GM10248 (cell line): ENCODE results near the gene DNAJC8.

Experiments used
- CTCF ChIA-PET: fragments of 300-600 bp; sonication (Branson Sonifier 250); formaldehyde crosslinking; extraction: SDS; loops from one replicate; lab custom pipeline; 2021; ENCODE audit warnings: antibody characterized with exemption; lab: Yijun Ruan, JAX
- POLR2A ChIA-PET: fragments of 350-650 bp; sonication (Branson Sonifier 250); formaldehyde crosslinking; extraction: SDS; loops from one replicate; lab custom pipeline; 2020; ENCODE audit warnings: antibody characterized with exemption; lab: Yijun Ruan, JAX
- DNase-seq: peaks from one replicate; pipeline ENCODE4 v3.0.0; 2012; ENCODE audit errors: extremely low spot score
- CTCF ChIP-seq: IDR thresholded peaks from 2 replicates; pipeline ENCODE4 v1.5.1; 2012; ENCODE audit warnings: mild to moderate bottlenecking, low read depth; ENCODE audit errors: extremely low read depth, missing control alignments, control extremely low read depth

The DNAJC8 gene

GRCh38 chr1:28232558-28233263, at the start of gene DNAJC8:
Gene DNAJC8, minus strand, starts transcription at chr1:28233029. Its CDS starts 31 bp downstream, at chr1:28232998.
- CTCF ChIA-PET, result interaction anchor here (2.9 to 6.4 kb wide), 2 partner anchors 16 to 23 kb away, joined by 9 to 63 read pairs; no protein-coding TSS in a partner anchor
- no peak for TF ChIP-seq CTCF
- DNase-seq, result peak; percentile 94
- POLR2A ChIA-PET, result no interaction called here

GRCh38 chr1:28281608-28282425, 49.0 kb upstream of the DNAJC8 start:
- POLR2A ChIA-PET, result no interaction called here
- CTCF ChIA-PET, result no interaction called here
- TF ChIP-seq CTCF, result no peak
- no peak for DNase-seq

- DNase-seq, result no peak
- no peak for TF ChIP-seq CTCF
- ChIA-PET CTCF (interaction anchor here (1.0 to 1.6 kb wide), 2 partner anchors 8 to 10 kb away, joined by 3 to 5 read pairs; no protein-coding TSS in a partner anchor), POLR2A (interaction anchor here (0.7 kb wide), 1 partner anchor 832 kb away, joined by 3 read pairs; no protein-coding TSS in a partner anchor)
These were observed 48.1 kb upstream of the DNAJC8 start for GRCh38 chr1:28280977-28281381.

- no peak for DNase-seq
- ChIA-PET POLR2A (interaction anchor here (0.7 kb wide), 1 partner anchor 832 kb away, joined by 3 read pairs; no protein-coding TSS in a partner anchor), CTCF (interaction anchor here (1.0 to 1.6 kb wide), 3 partner anchors 9 to 11 kb away, joined by 3 to 5 read pairs (median 5); no protein-coding TSS in a partner anchor)
- no peak for TF ChIP-seq CTCF
These were observed 47.7 kb upstream of the DNAJC8 start for GRCh38 chr1:28280501-28280900.

GRCh38 chr1:28279721-28280120, 46.9 kb upstream of the DNAJC8 start:
- no peak for TF ChIP-seq CTCF
- no peak for DNase-seq
- CTCF ChIA-PET, result interaction anchor here (1.0 to 1.6 kb wide), 3 partner anchors 10 to 11 kb away, joined by 3 to 5 read pairs (median 5); no protein-coding TSS in a partner anchor
- POLR2A ChIA-PET, result no interaction called here

- no peak for DNase-seq
- TF ChIP-seq CTCF, result no peak
- ChIA-PET POLR2A (no interaction called here), CTCF (interaction anchor here (1.8 kb wide), 1 partner anchor 30 kb away, joined by 8 read pairs; no protein-coding TSS in a partner anchor)
These were observed 45.9 kb upstream of the DNAJC8 start for GRCh38 chr1:28278763-28279162.
